Uterus (tissue), 4 donors: ENCODE data around the gene MR1. TPM values are rescaled to one million over a fixed set of nuclear protein-coding genes. Genes with fewer than 3 reads are reported as not detected.
"Not testable (repeated sequence)": the region's sequence is repeated elsewhere in the genome, so short reads cannot be mapped to it uniquely, and the experiment has no call there.

ENCODE experiments used
- DNase-seq, 2 donors: peaks; one replicate each; pipeline ENCODE4 v3.0.0-alpha.2; 2019 to 2020
- H3K27ac ChIP-seq, 2 donors: fragments of 200-600 bp; sonication (generic); 1 replicate in 1 of 2; 2 replicates in 1 of 2; pipeline ENCODE4 v1.5.1; 2016 to 2018
- H3K27me3 ChIP-seq, 2 donors: fragments of 200-600 bp; sonication (generic); one replicate each; pipeline ENCODE4 v1.5.1; 2018 to 2019; ENCODE audit warnings: control low read depth in 1 of 2
- H3K36me3 ChIP-seq, 2 donors: fragments of 200-600 bp; sonication (generic); one replicate each; pipeline ENCODE4 v1.5.1; 2019; ENCODE audit warnings: control low read depth in 1 of 2
- H3K4me1 ChIP-seq, 2 donors: fragments of 200-600 bp; sonication (generic); one replicate each; pipeline ENCODE4 v1.5.1; 2018 to 2019; ENCODE audit warnings: control low read depth in 1 of 2
- H3K4me3 ChIP-seq, 2 donors: fragments of 200-600 bp; sonication (generic); 1 replicate in 1 of 2; 2 replicates in 1 of 2; pipeline ENCODE4 v1.5.1; 2018 to 2019; ENCODE audit warnings: mild to moderate bottlenecking in 1 of 2
- H3K9me3 ChIP-seq, 2 donors: fragments of 200-600 bp; sonication (generic); one replicate each; pipeline ENCODE4 v1.5.1; 2019; ENCODE audit warnings: control low read depth in 1 of 2
- POLR2A ChIP-seq, 2 donors: fragments of 450-650 bp; IDR thresholded peaks; one replicate each; pipeline ENCODE4 v1.6.1; 2016; ENCODE audit warnings: antibody characterized with exemption in 2 of 2, mild to moderate bottlenecking in 1 of 2, moderate library complexity in 1 of 2
- intact Hi-C: fragments of 100-400 bp; cut with DNase I; formaldehyde crosslinking; loops from one replicate; pipeline ENCODE4 v1.15.1; 2023; ENCODE audit warnings: low total_unique reads
- total RNA-seq, 4 donors: library from RNA; depleted of rRNA in 3 of 4; stranded (reverse); fragments of >200 nt in 3 of 4; gene quantifications; one replicate each; pipeline versions ENCODE4 v1.1.0 to v1.2.4, GENCODE V29; 2014 to 2023
- TF ChIP-seq, protein P1 (sequence below), 4 experiments: fragments of 200-600 bp in 2 of 4; fragments of 450-650 bp in 2 of 4; sonication (generic) in 2 of 4; IDR thresholded peaks; one replicate each; pipeline ENCODE4 v1.5.1; 2016 to 2019; ENCODE audit warnings: antibody characterized with exemption in 4 of 4, mild to moderate bottlenecking in 2 of 4, moderate library complexity in 1 of 4
- donor health status: DM: yes; HTN: yes; CAD: no.

The MR1 gene
- total RNA-seq, 4 donors from 2014 or later: 13.8 to 29.7 (median 16.2) TPM

DNA sequence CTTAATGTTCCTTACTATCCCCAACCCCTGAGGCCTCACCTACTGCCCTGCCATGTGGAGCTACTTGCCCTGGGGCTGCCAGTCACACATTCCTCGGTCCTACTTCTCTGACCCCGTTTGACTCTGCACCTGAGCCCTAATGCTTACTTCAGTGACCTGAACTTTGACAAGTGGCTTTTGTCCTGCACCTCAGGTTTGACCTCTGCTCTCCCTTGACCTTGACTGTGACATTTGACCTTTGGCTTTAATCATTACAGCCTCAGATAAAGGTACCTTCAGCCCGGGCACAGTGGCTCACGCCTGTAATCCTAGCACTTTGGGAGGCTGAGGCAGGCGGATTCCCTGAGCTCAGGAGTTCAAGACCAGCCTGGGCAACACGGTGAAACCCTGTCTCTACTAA is 22.8 kb downstream of the MR1 start:
- no peaks in the 10 kb centered on the region for H3K27me3 ChIP-seq
- no peak for TF ChIP-seq POLR2A (IDR thresholded peaks at IDR 0.05)
- TF ChIP-seq, protein P1, sequence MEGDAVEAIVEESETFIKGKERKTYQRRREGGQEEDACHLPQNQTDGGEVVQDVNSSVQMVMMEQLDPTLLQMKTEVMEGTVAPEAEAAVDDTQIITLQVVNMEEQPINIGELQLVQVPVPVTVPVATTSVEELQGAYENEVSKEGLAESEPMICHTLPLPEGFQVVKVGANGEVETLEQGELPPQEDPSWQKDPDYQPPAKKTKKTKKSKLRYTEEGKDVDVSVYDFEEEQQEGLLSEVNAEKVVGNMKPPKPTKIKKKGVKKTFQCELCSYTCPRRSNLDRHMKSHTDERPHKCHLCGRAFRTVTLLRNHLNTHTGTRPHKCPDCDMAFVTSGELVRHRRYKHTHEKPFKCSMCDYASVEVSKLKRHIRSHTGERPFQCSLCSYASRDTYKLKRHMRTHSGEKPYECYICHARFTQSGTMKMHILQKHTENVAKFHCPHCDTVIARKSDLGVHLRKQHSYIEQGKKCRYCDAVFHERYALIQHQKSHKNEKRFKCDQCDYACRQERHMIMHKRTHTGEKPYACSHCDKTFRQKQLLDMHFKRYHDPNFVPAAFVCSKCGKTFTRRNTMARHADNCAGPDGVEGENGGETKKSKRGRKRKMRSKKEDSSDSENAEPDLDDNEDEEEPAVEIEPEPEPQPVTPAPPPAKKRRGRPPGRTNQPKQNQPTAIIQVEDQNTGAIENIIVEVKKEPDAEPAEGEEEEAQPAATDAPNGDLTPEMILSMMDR (IDR thresholded peaks at IDR 0.05): no peak
- no peaks in the 10 kb centered on the region for H3K9me3 ChIP-seq
- DNase-seq: no peak
- no peak overlapping the region for H3K27ac ChIP-seq
- no peaks in the 10 kb centered on the region for H3K4me1 ChIP-seq
- intact Hi-C loops: no loop called here
- H3K36me3 ChIP-seq: no peaks in the 10 kb centered on the region
- H3K4me3 ChIP-seq: no peak overlapping the region

DNA sequence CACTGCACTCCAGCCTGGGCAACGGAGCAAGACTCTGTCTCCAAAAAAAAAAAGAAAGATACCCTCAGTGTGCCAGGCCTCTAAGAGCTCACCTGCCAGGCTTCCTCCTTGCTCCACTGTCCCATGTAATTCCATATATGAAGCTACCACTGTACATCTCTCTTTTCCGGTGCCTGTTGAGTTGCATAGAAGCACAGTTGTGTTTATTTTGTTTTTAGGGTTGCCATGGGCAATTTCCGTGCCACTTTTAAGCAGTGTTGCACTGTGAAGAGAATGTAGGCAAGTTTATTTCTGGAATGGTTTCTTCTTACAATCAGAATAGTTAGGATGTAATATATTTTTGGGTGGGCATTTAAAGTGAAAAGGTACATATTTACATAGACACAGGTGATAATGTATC is 23.3 kb downstream of the MR1 start:
- Histone ChIP-seq H3K4me3 (no peak overlapping the region), H3K27ac (no peak overlapping the region), H3K9me3 (no peaks in the 10 kb centered on the region), H3K4me1 (no peaks in the 10 kb centered on the region), H3K27me3 (no peaks in the 10 kb centered on the region), H3K36me3 (no peaks in the 10 kb centered on the region)
- TF ChIP-seq, protein P1 (IDR thresholded peaks at IDR 0.05): no peak
- TF ChIP-seq POLR2A (IDR thresholded peaks at IDR 0.05): no peak
- no peak for DNase-seq
- intact Hi-C loops: no loop called here

DNA sequence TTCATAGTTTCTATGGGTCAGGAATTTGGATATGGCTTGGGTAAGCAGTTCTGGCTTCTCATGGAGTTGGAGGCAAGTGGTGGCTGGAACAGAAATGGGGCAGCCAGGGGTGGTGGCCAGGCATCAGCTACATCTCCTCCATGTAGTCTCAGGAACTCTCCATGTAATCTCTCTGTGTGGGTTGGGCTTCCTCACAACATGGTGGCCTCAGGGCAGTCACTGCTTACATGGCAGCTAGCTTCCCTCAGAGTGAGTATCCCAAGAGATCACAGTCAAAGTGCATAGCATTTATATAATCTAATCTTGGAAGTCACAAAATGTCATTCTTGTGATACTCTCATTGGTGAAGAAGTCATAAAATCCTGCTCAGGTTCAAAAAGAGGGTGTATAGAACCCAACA is 25.7 kb downstream of the MR1 start:
- Histone ChIP-seq H3K4me3 (no peak overlapping the region), H3K36me3 (no peaks in the 10 kb centered on the region), H3K27ac (no peak overlapping the region), H3K27me3 (no peaks in the 10 kb centered on the region), H3K9me3 (no peaks in the 10 kb centered on the region), H3K4me1 (no peaks in the 10 kb centered on the region)
- intact Hi-C loops: no loop called here
- TF ChIP-seq POLR2A (IDR thresholded peaks at IDR 0.05): no peak
- TF ChIP-seq, protein P1 (IDR thresholded peaks at IDR 0.05): no peak
- DNase-seq: no peak

DNA sequence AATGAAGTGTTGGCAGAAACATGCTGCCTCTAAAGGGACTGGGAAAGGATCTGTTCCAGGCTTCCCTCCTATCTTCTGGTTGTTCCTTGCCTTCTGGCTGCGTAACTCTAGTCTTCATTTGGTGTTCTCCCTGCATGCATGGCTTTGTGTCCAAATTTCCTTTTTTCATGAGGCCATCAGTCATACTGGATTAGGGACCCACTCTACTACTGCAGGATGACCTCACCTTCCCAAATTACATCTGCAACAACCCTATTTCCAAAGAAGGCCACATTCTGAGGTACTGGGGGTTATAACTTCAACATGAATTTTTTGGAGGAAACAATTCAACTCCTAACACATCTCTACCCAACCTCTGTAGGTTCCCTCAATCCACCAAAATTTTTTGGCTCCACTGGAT is 26.3 kb downstream of the MR1 start:
- intact Hi-C loops: no loop called here
- no peak for DNase-seq
- Histone ChIP-seq H3K4me3 (no peak overlapping the region), H3K27me3 (no peaks in the 10 kb centered on the region), H3K36me3 (no peaks in the 10 kb centered on the region), H3K27ac (no peak overlapping the region), H3K4me1 (no peaks in the 10 kb centered on the region), H3K9me3 (no peaks in the 10 kb centered on the region)
- TF ChIP-seq, protein P1 (IDR thresholded peaks at IDR 0.05): no peak
- TF ChIP-seq POLR2A (IDR thresholded peaks at IDR 0.05): no peak

DNA sequence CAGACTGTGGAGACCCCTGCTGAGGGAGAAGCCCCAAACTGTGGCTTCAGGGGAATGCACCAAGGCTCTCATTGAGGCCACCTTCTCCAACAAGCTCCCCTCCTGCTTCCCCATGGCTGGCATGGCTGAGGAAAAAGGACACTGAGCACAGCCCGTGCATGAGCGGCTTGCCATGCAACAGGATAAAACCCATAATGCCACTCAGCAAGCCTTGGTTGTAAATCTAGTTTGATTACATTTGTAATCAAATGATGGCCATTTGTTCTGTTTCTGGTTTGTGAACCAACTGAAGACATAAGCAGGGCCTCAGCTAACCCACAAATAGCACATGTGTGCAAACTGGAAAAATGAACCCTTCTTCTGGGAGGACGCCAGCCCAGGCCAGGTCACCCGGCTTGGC is 27.2 kb downstream of the MR1 start:
- H3K4me1 ChIP-seq, H3K27me3 ChIP-seq, H3K9me3 ChIP-seq, DNase-seq, H3K4me3 ChIP-seq, H3K36me3 ChIP-seq, intact Hi-C loops, H3K27ac ChIP-seq: not testable (repeated sequence)

DNA sequence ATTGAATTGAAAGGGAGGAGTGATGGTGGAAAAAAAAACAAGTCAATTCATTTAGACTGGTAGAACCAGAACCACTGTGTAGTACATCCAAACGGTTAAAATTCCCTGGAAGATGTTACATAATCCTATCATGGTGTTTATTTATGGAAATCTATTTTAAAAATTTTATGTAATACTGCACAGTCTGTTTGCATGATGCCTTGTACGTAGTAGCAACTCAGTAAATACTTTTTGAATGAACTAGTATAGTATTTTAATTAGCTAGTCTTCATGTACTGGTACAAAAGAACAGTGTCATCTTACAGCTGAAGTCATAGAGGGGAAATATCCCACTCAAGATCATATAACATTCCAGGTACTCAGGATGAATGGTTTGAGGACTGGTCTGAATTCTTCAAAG is 27.7 kb downstream of the MR1 start:
- TF ChIP-seq POLR2A (IDR thresholded peaks at IDR 0.05): no peak
- no peak overlapping the region for H3K4me3 ChIP-seq
- intact Hi-C loops: no loop called here
- no peaks in the 10 kb centered on the region for H3K4me1 ChIP-seq
- H3K9me3 ChIP-seq: no peaks in the 10 kb centered on the region
- no peak for DNase-seq
- no peak overlapping the region for H3K27ac ChIP-seq
- no peaks in the 10 kb centered on the region for H3K27me3 ChIP-seq
- no peaks in the 10 kb centered on the region for H3K36me3 ChIP-seq
